H54 (cell line): ENCODE measurements around the gene ALG9.

Experiments used
- DNase-seq: peaks from one replicate; pipeline ENCODE4 v3.0.0; 2011; ENCODE audit warnings: low spot score, mixed read lengths; ENCODE audit not compliant: insufficient read length
- FAIRE-seq: peaks from 3 replicates; lab custom pipeline; 2011; peaks lifted over from hg19 to GRCh38; lab: Jason Lieb, UNC
- POLR2A ChIP-seq: IDR thresholded peaks from 2 replicates; pipeline ENCODE4 v1.6.1; 2011; ENCODE audit warnings: low read depth, mild to moderate bottlenecking, low read length

The ALG9 gene, protein sequence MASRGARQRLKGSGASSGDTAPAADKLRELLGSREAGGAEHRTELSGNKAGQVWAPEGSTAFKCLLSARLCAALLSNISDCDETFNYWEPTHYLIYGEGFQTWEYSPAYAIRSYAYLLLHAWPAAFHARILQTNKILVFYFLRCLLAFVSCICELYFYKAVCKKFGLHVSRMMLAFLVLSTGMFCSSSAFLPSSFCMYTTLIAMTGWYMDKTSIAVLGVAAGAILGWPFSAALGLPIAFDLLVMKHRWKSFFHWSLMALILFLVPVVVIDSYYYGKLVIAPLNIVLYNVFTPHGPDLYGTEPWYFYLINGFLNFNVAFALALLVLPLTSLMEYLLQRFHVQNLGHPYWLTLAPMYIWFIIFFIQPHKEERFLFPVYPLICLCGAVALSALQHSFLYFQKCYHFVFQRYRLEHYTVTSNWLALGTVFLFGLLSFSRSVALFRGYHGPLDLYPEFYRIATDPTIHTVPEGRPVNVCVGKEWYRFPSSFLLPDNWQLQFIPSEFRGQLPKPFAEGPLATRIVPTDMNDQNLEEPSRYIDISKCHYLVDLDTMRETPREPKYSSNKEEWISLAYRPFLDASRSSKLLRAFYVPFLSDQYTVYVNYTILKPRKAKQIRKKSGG

DNA sequence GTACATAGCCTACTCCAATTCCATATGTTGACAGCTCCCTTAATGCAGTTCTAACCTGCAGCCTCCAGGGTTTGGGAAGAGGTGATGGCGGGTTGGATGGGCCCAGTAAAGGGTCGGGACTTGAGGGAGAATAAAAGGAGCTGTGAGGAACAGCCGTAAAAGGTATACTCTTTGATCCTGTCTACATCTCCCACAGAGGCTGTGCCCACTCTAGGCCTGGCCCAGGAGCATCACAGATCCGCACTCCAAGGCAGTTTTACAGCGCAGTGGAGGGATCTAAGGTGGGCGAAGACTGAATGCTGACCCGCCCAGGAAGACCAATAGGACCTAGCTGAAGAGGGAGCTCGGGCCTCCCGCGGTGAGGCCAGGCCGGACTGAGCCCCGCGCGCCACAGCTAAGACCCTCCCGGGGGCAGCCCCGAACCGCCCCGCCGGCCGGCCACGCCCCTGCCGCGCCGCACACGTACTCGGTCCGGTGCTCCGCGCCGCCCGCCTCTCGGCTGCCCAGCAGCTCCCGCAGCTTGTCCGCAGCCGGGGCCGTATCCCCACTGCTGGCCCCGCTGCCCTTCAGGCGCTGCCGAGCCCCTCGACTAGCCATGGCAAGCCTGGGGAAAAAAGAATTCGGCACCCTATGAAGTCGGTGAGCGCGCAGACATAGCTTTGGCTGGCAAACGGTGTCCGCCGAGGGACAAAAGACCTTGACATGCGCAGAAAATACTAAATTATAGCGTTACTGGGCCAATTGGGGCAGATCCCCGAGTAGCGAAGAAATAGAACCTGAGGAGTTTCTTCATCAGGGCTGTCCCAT, at the start of gene ALG9:
ALG9 (minus strand) TSS at position 696 of the 807 bp plus-strand sequence; CDS start at position 597, 99 bp downstream.
- peak; percentile 43 for TF ChIP-seq POLR2A
- DNase-seq (peak; percentile 38), FAIRE-seq (no peak)

DNA sequence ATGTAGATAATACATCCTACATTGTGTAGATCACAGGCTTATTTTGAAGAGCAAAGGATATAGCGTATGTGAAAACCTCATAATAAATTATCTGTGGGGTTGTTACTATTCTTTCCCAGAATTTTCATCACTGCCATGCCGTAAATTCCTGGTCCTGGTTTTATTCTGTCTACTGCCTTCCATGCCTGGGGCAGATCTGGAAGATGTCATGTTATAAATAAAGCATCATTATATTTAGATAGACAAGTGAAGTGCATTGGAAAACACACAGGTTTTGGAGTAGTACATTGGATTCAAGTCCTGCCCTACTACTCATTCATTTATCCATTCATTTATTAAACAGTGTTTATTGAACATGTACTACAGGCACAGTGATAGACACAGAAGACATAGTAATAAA, 49.5 kb upstream of the ALG9 start:
- DNase-seq, result no peak
- no peak for FAIRE-seq
- TF ChIP-seq POLR2A, result no peak

DNA sequence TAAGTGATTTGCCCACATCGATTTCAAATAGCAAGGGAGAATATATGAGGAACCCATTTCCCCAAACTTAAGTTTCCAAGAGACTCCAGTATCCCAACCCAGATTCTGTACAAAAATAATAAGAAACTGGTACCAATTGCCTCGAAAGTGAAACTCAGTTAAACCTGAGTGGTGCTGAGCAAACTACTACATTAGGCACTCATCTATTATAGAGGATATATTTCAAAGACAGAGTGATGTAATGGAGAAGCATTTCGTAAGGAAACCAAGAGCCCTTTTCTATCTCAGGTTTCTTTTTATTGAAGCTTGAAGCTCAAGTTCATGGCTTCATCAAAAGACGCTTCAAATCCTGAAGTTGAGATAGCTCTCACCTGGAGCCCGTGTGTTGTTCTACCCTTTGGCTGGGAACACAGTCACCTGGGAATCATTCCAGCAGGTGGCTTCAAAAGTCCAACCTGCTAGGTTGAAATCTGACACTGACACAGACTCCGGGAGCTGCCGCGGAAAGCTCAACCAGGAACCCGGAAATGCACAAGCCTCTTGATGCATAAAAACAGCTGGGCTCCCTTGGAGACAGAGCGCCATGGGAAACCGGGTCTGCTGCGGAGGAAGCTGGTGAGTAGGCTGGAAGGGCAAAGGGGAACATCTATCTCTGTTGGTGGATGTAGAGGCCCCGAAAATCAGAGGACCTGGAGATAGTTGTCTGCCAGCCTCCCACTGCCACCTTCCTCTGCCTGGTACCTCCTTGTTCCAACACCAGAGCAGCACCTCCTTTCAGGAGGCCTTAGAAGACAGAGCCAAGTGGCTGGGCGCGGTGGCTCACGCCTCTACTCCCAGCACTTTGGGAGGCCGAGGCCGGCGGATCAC, 47.2 kb upstream of the ALG9 start, which contains the start of gene C11orf52:
C11orf52 (plus strand) TSS at position 524 of the 867 bp plus-strand sequence; CDS start at position 584, 60 bp downstream.
- no peak for DNase-seq
- FAIRE-seq, result no peak
- TF ChIP-seq POLR2A, result no peak

DNA sequence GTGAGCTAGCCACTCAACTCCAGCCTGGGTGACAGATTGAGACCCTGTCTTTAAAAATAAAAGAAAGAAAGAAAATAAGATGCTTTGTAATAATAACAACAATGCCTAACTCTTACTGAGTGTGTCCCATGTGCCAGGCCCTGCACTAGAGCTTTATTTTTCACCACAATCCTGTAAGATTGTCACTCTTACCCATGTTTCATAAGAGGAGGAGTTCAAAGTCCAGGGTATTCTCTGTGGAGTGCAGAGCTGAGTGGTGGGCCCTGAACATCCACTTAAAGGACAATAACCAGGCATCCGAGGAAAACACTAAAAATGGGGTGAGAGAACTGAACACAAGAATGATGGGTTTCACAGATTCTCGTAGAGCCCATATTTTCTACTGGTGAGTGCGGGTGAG, 46.4 kb upstream of the ALG9 start:
- FAIRE-seq, result no peak
- TF ChIP-seq POLR2A, result no peak
- no peak for DNase-seq

DNA sequence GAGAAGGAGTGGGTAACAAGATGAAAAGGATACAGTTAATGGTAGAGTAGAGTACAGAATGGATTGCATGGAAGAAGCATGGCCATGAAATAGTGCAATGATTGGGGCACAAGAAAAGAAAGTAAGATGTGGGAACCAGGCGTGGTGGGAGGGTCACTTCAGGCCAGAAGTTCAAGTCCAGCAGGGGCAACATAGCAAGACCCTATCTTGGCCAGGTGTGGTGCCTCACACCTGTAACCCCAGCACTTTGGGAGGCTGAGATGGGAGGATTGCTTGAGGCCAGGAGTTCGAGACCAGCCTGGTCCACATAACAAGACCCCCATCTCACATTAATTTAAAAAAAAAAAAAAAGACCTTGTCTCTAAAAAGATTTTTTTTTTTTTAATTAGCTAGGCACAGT, 45.9 kb upstream of the ALG9 start:
- DNase-seq, result no peak
- no peak for TF ChIP-seq POLR2A
- no peak for FAIRE-seq

- TF ChIP-seq POLR2A, result no peak
- no peak for FAIRE-seq
These were observed 45.4 kb upstream of the ALG9 start for GRCh38 chr11:111916768-111917167.

DNA sequence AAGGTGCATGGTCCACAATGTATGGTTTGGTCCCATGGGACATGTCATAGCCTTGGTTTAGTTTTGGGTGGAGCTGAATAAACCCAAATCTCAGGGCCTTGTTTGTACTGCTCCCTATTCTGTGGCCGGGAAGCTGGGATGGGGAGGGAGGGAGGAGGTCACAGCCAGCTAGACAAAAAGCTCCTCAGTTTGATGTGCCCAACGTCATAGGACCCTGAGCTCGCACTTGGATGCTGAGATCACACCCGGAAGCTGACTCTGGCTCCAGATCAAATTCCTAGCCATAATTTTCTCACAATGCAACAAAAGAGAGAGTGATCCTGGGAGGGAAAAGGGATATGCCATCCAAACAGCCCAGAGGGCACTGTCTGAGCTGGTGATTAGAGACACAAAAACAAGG, 42.6 kb upstream of the ALG9 start:
- DNase-seq, result no peak
- FAIRE-seq, result no peak
- TF ChIP-seq POLR2A, result no peak

More at GRCh38 chr11:111916768-111917167, 45.4 kb upstream of the ALG9 start:
- DNase-seq, result no peak

GRCh38 chr11:111913031-111913861, 41.9 kb upstream of the ALG9 start:
- DNase-seq, result no peak
- FAIRE-seq, result no peak
- TF ChIP-seq POLR2A, result no peak

DNA sequence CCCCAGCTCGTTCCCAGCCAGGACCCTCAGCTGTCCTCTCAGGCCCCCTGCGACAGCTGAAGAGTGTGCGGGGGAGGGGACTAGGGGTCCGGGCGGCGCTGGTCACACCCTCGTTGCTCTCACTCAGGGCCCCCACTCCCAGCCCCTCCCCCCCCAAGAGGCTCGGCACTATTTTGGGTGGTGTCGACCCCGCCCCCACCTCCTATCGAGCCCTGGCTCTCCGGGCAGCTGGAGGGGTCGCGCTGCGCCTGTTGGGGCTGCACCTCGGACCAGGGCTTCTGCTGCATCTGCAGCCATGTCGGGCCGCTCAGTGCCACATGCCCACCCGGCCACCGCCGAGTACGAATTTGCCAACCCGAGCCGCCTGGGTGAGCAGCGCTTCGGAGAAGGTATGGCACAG, 41.2 kb upstream of the ALG9 start, which contains the start of gene HSPB2:
HSPB2 (plus strand) TSS at position 200 of the 400 bp plus-strand sequence; CDS start at position 296, 96 bp downstream.
- no peak for FAIRE-seq
- no peak for TF ChIP-seq POLR2A
- no peak for DNase-seq

DNA sequence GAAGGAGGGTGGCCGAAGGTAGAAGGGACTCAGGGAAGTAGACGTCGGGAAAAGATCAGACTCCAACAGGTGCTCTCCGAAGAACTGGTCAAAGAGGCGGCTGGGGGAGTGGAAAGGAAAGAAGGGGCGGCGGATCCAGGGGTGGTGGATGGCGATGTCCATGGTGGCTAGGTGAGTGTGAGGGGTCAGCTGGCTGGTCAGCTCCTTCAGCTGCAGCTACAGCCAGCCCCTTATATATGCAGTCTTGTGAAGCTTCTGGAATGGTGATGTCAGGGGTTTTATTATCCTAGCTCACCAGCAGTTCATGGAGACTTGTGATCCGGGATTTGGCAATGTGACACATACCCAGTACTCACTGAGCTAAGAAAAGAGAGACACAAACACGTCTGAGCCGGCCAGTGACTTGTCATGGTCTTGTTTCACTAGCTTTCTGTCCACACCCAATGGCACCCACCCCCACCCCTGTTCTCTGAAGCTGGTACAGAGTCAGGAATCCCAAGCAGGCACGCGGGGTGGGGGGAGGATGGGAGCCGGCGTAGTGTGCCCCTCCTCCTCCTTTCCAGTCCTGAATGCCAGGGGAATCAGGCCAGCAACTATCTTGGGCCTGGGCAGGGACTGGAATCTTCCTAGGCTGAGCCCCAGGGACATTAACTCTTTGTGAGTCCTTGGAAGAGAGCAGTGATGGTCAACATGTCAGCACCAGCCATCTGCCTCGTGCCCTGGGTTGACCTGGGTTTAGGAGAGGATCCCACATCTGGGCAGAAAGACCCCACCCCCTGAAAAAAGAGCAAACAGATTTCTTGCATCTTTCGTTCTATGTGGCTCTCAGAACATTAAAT, 40.4 kb upstream of the ALG9 start, which contains the start of gene CRYAB:
CRYAB (minus strand) TSS at position 208 of the 839 bp plus-strand sequence; CDS start at position 162, 46 bp downstream.
- DNase-seq (no peak), FAIRE-seq (no peak)
- no peak for TF ChIP-seq POLR2A
